GM19468 (cell line): ENCODE data around the gene YIF1A.
"Not testable (repeated sequence)": the region's sequence is repeated elsewhere in the genome, so short reads cannot be mapped to it uniquely, and the experiment has no call there.

Experiments used
- ATAC-seq: cut with Tn5 transposase; IDR thresholded peaks from one replicate; pipeline ENCODE4 v1.9.1; 2021; ENCODE audit warnings: mild to moderate bottlenecking, moderate library complexity, moderate number of reproducible peaks; ENCODE audit not compliant: unreplicated experiment; ENCODE audit errors: extremely low read depth

YIF1A gene

DNA sequence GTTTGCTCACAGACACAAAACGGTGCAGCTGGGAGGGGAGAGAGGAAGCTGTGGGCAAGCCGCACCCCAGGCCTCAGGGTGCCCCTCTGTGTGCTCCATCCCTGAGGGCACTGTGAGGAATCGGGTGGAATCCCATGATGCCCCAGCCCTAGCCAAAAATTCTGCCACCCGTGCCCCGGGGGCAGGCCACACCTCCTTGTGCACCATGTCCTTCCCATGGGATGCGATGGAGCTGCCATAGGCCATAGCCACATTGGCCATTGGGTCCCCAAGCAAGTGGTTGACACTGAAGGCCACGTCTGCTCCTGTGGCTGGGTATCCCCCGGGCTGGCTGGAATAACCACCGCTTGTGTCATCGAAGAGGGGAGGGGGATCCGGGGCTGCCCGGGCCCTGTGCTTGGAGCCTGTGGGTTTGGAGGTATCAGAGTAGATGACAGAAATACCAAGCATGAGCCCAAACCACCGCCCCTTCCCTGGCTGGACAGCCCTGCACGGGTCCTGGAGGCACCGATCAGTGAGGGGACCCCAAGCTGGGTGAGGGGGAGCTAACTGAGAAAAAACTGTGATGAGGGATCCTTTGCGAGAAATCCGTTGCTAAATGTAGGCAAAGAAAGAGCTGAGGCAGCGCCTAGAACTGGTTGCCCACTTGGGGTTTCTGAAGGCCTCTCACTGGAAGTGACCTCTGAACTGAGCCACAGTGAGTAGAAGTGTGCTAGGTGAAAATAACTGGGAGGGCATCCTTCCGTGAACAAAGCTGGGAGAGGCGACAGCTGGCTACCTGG is 863 bp downstream of the YIF1A start:
- no peak for ATAC-seq

DNA sequence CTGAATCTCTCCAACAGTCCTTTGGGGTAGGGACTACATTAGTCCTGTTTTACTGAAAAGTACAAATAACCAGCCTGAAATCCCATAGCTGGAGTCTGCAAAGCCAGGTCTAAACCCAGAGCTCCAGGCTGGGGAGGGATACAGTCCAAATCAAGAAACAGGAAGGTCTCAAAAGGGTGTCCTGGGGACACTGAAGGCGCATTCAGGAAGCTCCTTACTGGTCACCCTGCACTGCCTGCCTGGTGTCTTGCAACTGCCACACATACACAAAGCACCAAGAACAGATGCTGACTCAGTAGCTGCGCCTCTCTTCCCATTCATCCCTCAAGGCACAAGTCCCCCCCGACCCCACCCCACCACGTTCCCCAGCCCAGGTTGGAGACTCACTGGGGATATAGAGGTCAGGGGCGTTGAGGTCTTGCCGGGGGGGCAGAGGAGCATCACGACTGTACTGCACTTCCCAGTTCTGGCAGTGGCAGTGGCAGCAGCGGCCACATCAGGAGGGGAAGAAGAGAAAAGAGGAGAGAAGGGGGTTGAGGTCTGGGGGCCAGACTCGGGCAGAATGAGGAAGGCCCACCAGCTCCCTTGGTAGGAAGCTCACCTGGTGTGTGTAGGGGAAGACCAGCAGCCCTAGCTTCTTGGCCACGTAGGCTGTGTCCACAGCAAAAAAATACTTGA is 1.6 kb downstream of the YIF1A start:
- ATAC-seq: no peak

DNA sequence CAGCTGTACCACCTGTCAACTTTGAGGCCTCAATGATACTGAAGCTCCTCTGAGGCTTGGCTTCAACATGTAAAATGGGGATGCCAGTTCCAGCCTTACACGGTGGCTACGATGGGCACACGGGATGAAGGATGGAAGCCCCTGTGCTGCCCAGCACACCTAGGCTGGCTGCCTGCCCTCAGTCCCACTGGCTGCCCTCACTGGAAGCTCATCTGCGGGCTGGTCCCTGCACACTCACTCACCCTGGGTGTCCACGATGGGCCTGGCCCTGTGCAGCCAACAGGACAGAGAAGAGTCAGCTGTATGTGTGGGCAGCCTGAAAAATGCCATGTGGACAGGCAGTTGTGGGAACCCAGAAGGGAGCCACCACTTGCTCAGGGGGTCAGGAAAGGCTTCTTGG is 2.2 kb downstream of the YIF1A start:
- no peak for ATAC-seq

DNA sequence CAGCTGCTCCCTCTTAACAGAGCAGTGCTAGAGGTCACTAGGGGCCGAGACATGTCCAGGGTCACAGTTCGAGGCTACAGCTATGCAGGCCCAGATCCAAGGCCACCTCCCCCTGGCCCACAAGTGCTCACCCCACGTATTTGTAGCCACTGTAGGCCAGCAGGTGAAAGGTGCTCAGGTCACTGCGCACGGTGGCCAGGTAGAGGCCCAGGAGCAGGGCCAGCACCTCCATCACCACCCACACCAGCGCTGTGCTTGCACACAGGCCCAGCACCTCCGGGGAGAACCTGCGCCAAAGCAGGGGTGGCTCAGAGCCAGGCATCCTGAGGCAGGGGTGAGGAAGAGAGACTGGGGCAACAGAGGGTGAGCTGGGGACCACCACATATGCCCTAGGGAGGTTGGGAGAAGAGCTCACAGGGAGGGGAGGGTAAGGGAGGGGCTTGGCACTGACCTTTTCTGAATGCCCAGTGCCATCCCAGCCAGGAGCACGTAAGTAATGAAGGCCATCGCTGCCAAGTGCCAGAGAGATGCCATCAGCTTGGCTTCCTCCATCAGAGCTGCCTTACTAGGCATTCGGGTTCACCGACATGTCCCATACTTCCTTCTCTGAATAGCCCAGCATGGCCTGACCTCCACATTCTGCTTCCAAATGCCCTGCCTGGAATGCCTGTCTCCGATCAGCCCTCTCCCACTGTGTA is 3.5 kb downstream of the YIF1A start:
- ATAC-seq: no peak

DNA sequence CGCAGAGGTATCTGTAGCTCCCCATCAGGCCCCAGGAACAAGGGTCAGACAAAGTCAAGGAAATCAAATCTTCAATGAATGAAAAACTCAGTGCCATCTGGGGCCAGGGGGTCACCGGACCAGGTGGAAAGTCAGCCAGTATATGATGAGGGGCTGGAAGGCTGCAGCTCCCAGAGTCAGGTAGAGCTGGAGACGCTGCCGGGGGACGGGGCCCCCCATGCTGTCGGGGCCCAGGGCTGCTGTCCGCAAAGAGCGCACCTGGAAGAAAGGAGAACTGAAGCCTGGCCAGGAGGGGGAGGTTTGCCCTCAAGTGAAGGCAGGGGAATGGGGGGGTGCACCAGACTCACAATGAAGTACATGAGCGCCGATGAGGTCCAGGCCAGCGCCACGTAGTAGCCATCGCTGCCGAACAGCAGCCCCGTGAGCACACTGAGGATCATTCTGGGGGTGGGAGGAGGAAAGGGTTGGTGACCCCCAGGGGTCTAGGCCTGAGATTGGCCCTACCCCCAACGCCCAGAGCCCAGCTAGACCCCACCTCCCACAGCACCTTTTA is 4.3 kb downstream of the YIF1A start:
- no peak for ATAC-seq

DNA sequence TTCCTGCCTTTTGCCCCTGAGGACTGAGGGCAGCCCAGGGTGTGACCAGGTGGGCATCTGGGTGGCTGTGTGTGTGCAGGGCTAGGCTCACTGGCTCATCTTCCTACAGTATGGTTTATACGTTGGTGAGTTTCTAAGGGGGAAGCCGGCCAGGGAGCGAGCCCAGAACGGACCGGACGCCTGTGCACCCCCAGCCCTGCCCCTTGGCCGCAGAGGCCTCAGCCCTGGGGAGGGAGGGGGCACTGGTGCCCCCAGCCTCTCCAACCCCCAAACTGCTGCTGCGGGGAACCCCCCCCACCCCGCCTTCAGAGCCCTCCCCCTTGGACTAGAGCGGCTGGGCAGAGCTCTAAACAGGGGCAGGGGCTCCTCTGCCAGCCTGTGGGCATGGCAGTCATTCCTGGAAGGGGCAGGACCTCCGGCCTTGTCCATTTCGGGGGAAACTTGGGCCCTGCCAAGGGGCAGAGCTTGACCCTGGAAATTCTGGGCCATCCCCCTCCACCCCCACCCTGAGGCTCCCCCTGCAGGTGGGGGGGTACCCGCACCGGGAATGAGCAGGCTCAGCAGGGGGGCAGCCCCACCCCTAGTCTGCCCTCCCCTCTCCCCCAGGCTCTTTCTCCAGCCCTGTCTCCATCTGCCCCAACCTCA is 5.4 kb downstream of the YIF1A start:
- no peak for ATAC-seq

DNA sequence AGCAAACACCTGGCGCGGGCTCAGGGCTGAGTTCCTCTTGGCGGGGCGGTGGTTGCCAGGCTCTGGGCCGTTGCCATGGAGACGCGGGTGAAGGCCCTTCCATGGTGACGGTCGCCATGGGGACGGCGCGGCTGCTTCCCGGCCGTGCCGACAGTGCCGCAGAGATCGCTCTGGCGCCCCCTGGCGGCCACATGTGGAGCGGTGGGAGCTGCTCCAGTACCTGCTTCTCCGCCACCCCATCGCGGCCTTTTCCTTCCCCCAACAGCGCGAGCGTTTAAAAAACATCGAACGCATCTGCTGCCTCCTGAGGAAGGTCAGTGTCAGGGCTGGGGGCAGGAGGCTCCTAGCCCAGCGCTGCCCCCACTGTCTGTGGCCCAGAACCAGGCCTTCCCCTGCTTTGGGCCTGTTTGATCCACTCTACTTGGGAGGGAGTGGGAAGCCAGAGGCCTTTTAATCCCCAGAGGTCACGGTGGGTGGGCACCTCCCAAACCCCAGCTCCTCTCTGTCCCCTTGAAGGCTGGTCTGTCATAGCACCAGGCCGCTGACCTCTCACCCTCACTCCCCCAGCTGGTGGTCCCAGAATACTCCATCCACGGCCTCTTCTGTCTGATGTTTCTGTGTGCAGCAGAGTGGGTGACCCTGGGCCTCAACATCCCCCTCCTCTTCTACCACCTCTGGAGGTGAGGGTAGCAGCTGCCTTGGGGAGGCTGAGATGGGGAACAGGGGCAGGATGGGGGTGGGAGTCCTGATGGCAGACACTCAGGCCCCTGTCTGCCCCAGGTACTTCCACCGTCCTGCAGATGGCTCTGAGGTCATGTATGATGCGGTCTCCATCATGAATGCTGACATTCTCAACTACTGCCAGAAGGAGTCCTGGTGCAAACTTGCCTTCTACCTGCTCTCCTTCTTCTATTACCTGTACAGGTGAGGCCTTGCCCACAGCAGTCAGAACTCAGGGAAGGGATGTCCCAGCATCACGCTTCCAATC is 6.2 kb downstream of the YIF1A start:
- ATAC-seq: peak; percentile 76

DNA sequence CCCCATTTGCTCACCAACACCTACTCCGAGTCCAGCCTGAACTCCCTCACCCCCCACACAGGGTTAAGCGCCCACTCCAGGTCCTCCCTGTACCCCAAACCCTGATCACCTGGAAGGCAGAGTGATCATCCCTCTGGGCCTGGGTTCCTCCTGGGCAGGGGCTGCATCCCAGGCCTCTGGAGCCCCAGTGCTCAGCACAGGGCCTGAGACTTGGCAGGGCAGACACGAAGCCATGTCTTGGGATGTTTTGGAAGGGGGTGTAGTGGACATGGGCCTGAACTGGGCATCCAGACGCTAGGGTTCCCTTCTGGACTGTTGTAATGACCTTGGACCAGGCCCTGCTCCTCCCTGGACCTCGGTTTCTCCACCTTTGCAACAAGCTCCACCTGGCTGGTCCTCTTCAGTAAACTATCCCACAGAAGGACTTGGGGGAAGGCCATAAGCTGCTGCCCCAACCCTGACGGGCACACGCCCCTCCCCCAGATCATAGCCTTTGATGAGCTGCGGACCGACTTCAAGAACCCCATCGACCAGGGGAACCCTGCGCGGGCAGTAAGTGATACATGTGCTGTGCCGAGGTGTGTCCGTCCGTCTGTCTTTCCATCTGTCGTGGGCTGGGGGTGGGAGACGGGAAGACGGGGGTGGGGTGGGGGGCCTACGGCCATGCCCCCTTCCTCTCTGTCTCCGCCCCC is 7.0 kb downstream of the YIF1A start:
- ATAC-seq: no peak

DNA sequence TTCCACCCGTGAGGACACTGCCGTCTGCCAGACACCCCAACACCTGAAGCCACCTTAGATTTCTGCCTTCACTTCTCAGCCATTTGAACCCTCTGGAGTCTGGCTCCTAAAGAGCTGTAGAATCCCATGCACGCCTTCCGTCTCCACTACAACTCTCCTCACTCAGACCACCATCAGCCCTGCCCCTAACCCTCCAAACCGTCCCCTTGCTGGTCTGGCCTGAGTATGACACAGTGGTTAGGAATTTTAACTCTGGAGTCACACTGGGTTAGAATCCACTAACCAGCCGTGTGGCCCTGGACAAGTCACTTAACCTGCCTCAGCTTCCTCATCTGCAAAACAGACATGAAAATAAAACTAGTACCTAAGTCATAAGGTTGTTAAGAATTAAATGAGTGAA is 7.9 kb downstream of the YIF1A start:
- ATAC-seq: no peak

DNA sequence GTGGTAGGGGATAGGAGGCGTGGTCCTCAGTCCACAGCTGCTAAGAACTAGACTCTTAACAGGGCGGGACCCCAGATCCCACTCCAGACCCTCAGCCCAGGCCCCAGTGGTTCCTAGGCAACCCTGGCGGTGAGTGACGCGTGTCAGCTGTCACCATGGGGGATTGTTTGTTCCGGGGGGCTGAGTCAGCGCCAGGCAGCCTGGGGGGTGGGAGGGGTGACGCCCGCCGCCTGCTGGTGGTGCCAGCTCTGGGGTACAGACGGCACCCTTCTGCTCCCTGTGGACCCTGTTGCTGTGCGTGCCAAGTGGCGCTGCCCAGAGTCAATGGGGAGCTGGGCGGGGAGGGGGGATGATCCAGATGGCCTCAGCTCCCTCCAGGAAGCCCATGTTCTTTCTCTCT is 8.5 kb downstream of the YIF1A start:
- no peak for ATAC-seq

DNA sequence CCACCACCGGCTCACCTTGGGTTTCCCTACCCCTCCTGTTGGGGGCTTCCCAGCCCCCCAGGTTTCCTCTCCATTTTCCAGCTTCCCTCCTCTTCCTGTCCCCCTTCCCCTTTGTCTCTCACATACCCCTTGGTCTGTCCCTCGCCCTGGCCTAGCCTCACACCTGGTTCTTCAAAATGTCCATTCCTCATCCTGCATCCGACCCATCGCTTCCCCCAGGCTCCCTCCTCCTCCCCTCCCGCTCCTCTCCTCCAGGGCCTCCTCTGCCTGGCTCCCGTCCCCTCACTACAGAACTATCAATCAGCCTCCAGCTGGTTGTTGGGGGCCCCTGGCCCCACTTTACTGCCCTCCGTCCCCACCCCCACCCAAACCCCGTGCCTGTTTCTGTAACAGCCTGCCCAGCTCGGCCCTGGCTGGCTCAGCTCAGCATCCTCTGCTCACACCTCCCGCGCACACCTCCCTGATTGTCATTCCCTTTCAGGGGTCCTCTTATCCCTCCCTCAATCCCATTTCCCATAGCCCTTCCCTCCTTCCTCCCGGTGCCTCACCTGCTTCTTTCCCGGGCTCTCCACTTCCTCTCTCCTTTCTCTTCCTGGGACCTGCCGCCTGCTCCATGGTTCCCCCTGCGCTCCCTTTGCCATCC is 9.7 kb downstream of the YIF1A start:
- no peak for ATAC-seq

DNA sequence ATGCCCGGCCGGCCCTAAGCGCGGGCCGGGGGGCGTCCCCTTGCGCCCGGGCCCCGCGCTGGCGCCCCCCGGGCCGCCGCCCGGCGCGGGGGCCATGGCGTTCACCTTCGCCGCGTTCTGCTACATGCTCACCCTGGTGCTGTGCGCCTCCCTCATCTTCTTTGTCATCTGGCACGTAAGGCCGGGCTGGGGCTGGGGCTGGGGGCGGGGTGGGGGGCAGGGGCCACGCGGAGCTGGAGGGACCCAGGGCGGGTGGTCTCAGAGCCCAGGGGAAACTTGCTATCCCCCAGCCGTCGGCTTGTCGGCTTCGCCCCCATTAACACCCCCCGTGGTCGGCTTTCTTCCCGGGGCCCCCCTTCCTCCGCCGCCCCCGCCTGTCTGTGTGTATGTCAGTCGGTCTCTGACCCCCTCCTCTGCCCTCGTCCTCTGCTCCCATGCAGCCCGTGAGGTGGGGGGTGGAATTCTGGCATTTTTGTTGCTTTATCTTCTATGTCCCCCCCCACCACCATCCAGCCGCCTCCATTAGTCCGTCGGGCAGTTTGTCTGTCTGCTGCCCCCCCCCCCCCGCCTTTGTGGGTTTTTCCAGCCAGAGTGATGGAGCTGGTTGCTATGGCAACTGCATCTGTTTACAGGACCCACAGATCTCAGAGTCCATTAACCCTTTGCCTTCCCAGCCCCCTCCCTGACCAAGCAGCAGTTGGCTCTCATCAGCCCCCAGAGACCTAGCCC is 10.4 kb downstream of the YIF1A start:
- no peak for ATAC-seq

DNA sequence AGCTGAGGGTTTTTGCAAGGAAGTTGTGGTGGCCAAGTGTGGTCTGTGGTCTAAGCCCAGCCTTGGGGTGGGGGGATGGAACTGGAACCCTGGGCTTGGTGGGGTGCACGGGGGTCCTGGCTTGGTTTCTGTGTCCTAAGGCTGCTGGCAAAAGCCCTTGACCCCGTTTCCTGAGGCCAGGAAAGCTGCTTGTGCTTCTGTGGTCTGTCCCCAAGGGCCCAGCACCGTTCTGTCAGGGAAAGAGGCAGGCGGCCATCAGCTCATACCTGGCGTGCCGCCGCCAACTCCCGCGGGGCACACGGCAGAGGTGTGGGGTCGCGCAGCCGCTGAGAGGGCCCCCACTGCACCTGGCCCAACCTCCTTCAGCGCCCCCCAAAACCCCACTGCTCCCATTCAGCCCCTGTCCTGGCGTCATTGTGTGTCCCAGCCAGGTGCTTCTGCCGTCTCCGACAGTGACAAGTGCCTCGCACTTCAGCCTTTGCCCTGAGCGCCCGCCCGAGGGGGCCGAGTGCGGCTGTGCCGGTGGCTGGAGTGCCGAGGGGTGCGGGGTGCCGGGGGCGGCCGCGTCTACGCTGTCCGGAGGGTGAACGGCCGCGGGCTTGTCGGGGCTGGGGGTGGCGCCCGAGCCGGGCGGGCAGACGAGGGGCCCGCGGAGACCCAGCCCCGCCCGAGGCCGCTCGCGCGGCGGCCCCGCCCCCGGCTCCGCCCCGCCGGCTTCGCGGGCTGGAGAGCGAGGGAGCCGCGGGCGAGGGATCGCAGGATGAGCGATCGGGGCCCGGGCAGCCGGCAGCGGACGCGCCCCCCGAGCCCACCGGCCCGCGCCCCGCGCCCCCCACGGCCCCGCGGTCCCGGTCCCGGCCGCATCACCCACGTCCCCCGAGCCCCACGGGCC is 11.2 kb downstream of the YIF1A start, which contains the start of gene CNIH2:
Gene CNIH2, plus strand, starts transcription at position 705 of the 892 bp plus-strand sequence. CDS start 282 bp downstream, outside the sequence.
- ATAC-seq: no peak

DNA sequence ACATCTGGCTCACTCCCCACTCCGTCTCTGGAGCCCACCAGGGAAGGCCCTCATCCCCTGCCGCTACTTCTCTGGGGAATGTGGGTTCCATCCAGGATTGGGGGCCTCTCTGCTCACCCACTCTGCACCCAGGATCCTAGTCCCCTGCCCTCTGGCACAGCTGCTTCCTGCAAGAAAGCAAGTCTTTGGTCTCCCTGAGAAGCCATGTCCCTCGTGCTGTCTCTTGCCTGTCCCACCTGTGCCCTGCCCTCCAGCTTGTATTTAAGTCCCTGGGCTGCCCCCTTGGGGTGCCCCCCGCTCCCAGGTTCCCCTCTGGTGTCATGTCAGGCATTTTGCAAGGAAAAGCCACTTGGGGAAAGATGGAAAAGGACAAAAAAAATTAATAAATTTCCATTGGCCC is 11.9 kb downstream of the YIF1A start:
- not testable (repeated sequence) for ATAC-seq

DNA sequence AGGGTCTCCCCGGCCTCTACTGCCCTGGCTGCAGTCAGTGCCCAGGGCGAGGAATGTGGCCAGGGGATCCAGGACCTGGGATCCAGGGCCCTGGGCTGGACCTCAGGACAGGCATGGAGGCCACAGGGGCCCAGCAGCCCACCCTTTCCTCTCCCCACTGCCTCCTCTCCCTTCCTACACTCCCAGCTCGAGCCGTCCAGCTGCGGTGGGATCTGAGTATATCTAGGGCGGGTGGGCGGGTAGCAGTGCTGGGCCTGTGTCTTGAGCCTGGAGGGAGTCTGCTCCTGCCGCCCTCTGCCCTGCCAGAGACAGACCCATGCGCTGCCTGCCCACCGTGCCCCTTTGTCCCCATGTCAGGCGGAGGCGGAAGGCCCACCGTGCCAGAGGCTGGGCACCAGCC is 12.3 kb downstream of the YIF1A start:
- not testable (repeated sequence) for ATAC-seq

DNA sequence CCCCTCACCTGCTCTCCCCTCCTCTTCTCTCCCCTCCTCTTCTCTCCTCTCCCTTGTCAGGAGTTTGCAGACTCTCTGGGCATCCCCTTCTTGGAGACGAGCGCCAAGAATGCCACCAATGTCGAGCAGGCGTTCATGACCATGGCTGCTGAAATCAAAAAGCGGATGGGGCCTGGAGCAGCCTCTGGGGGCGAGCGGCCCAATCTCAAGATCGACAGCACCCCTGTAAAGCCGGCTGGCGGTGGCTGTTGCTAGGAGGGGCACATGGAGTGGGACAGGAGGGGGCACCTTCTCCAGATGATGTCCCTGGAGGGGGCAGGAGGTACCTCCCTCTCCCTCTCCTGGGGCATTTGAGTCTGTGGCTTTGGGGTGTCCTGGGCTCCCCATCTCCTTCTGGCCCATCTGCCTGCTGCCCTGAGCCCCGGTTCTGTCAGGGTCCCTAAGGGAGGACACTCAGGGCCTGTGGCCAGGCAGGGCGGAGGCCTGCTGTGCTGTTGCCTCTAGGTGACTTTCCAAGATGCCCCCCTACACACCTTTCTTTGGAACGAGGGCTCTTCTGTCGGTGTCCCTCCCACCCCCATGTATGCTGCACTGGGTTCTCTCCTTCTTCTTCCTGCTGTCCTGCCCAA is 12.8 kb downstream of the YIF1A start:
- no peak for ATAC-seq
